WTC11 (cell line): ENCODE results near the gene CTDSPL. TPM values are rescaled to one million over a fixed set of nuclear protein-coding genes. Genes with fewer than 3 reads are reported as not detected.

Experiments
- ATAC-seq: fragments of 200-7000 bp; cut with Tn5 transposase; 2 replicates; pipeline ENCODE4 v1.10.0; 2021; ENCODE audit warnings: mild to moderate bottlenecking, moderate library complexity
- CTCF ChIA-PET: fragments of 300-600 bp; sonication (Branson Sonifier 250); formaldehyde crosslinking; loops from one replicate; lab custom pipeline; 2021; ENCODE audit warnings: antibody characterized with exemption; lab: Charles Lee
- POLR2A ChIA-PET: fragments of 350-600 bp; sonication (Branson Sonifier 250); formaldehyde crosslinking; loops from one replicate; lab custom pipeline; 2021; ENCODE audit warnings: antibody characterized with exemption; lab: Charles Lee
- DNase-seq: peaks from one replicate; pipeline ENCODE4 v3.0.0; 2021; ENCODE audit warnings: low spot score
- H3K27ac Mint-ChIP-seq: 2 replicates; pipeline ENCODE4 v1.8.0; 2021; ENCODE audit warnings: mixed read lengths
- H3K27me3 Mint-ChIP-seq: 2 replicates; pipeline ENCODE4 v1.8.0; 2021; ENCODE audit warnings: low read depth, mild to moderate bottlenecking, moderate library complexity, mixed read lengths
- H3K36me3 Mint-ChIP-seq: 2 replicates; pipeline ENCODE4 v1.8.0; 2021; ENCODE audit warnings: mixed read lengths
- H3K4me1 Mint-ChIP-seq: 2 replicates; pipeline ENCODE4 v1.8.0; 2022; ENCODE audit warnings: mixed read lengths
- H3K4me3 Mint-ChIP-seq: 2 replicates; pipeline ENCODE4 v1.8.0; 2021; ENCODE audit warnings: mild to moderate bottlenecking, moderate library complexity, mixed read lengths
- H3K9me3 Mint-ChIP-seq: 2 replicates; pipeline ENCODE4 v1.8.0; 2021; ENCODE audit warnings: mixed read lengths
- CBFB ChIP-seq: sonication (generic); formaldehyde crosslinking; IDR thresholded peaks from 2 replicates; pipeline ENCODE4 v1.8.1; 2022; ENCODE audit warnings: mild to moderate bottlenecking, low read depth, missing genetic modification reagents
- CREB1 ChIP-seq: sonication (generic); formaldehyde crosslinking; IDR thresholded peaks from 2 replicates; pipeline ENCODE4 v1.8.0; 2023; ENCODE audit warnings: mild to moderate bottlenecking, missing genetic modification reagents
- ESRRA ChIP-seq: sonication (generic); formaldehyde crosslinking; IDR thresholded peaks from 2 replicates; pipeline ENCODE4 v1.8.1; 2022; ENCODE audit warnings: mild to moderate bottlenecking, missing genetic modification reagents, borderline replicate concordance
- FOXJ3 ChIP-seq: sonication (generic); formaldehyde crosslinking; IDR thresholded peaks from 2 replicates; pipeline ENCODE4 v1.9.0; 2021; ENCODE audit warnings: missing genetic modification reagents, mild to moderate bottlenecking, borderline replicate concordance
- FOXP1 ChIP-seq: sonication (generic); formaldehyde crosslinking; IDR thresholded peaks from 2 replicates; pipeline ENCODE4 v1.8.0; 2022; ENCODE audit warnings: missing genetic modification reagents, mild to moderate bottlenecking, moderate library complexity, borderline replicate concordance
- GTF2I ChIP-seq: fragments of 250-450 bp; sonication (Bioruptor Pico); conservative IDR thresholded peaks from 2 replicates; pipeline ENCODE4 v1.4.0; 2021; ENCODE audit warnings: mild to moderate bottlenecking
- MLX ChIP-seq: sonication (generic); formaldehyde crosslinking; IDR thresholded peaks from 2 replicates; pipeline ENCODE4 v1.8.1; 2023; ENCODE audit warnings: mild to moderate bottlenecking, missing genetic modification reagents, moderate library complexity
- NFE2L1 ChIP-seq: sonication (generic); formaldehyde crosslinking; IDR thresholded peaks from 2 replicates; pipeline ENCODE4 v1.8.1; 2023; ENCODE audit warnings: missing genetic modification reagents
- NR1H2 ChIP-seq: sonication (generic); formaldehyde crosslinking; IDR thresholded peaks from 2 replicates; pipeline ENCODE4 v1.9.0; 2021; ENCODE audit warnings: mild to moderate bottlenecking, moderate library complexity, missing genetic modification reagents
- NR2C2 ChIP-seq: sonication (generic); formaldehyde crosslinking; IDR thresholded peaks from 2 replicates; pipeline ENCODE4 v1.8.0; 2022; ENCODE audit warnings: mild to moderate bottlenecking, missing genetic modification reagents
- RELA ChIP-seq: sonication (generic); formaldehyde crosslinking; IDR thresholded peaks from 2 replicates; pipeline ENCODE4 v1.8.1; 2022; ENCODE audit warnings: missing genetic modification reagents, mild to moderate bottlenecking, borderline replicate concordance
- SP1 ChIP-seq: sonication (generic); formaldehyde crosslinking; conservative IDR thresholded peaks from 2 replicates; pipeline ENCODE4 v1.8.1; 2022; ENCODE audit warnings: missing genetic modification reagents
- TEAD1 ChIP-seq: sonication (generic); formaldehyde crosslinking; IDR thresholded peaks from 2 replicates; pipeline ENCODE4 v1.8.0; 2022; ENCODE audit warnings: mild to moderate bottlenecking, missing genetic modification reagents
- TP53 ChIP-seq: sonication (generic); formaldehyde crosslinking; IDR thresholded peaks from 2 replicates; pipeline ENCODE4 v1.8.1; 2023; ENCODE audit warnings: mild to moderate bottlenecking, missing genetic modification reagents
- ZNF121 ChIP-seq: sonication (generic); formaldehyde crosslinking; IDR thresholded peaks from 2 replicates; pipeline ENCODE4 v1.8.0; 2023; ENCODE audit warnings: missing genetic modification reagents
- ZNF396 ChIP-seq: fragments of 250-450 bp; sonication (Bioruptor Pico); IDR thresholded peaks from 2 replicates; pipeline ENCODE4 v1.8.0; 2021; ENCODE audit warnings: mild to moderate bottlenecking, moderate library complexity, borderline replicate concordance
- total RNA-seq: library from RNA; stranded (reverse); gene quantifications from 3 replicates; pipeline ENCODE4 v1.2.3, GENCODE V29; 2021
- TF ChIP-seq, protein P1 (sequence below): sonication (generic); formaldehyde crosslinking; IDR thresholded peaks from 2 replicates; pipeline ENCODE4 v1.8.1; 2023; ENCODE audit warnings: mild to moderate bottlenecking, missing genetic modification reagents
- TF ChIP-seq, protein P2 (sequence below): fragments of 250-450 bp; sonication (Bioruptor Pico); IDR thresholded peaks from 2 replicates; pipeline ENCODE4 v1.8.0; 2021; ENCODE audit warnings: mild to moderate bottlenecking
- TF ChIP-seq, protein P3 (sequence below): sonication (generic); formaldehyde crosslinking; IDR thresholded peaks from 2 replicates; pipeline ENCODE4 v1.8.1; 2023; ENCODE audit warnings: mild to moderate bottlenecking, moderate library complexity, missing genetic modification reagents
- TF ChIP-seq, protein P4 (sequence below): sonication (generic); formaldehyde crosslinking; IDR thresholded peaks from 2 replicates; pipeline ENCODE4 v1.8.0; 2022; ENCODE audit warnings: mild to moderate bottlenecking, missing genetic modification reagents

CTDSPL gene
- total RNA-seq, 1 experiment from 2014 or later: 41.2 TPM

GRCh38 chr3:38021196-38021595 is 159.5 kb downstream of the CTDSPL start:
- no peaks in the 10 kb centered on the region for H3K9me3 Mint-ChIP-seq
- DNase-seq: no peak
- H3K27ac Mint-ChIP-seq: no peak overlapping the region
- H3K4me3 Mint-ChIP-seq: no peak overlapping the region
- H3K27me3 Mint-ChIP-seq: peaks cover 16% of the 10 kb centered on the region
- no peak for ATAC-seq
- H3K4me1 Mint-ChIP-seq: peaks cover 10% of the 10 kb centered on the region
- ChIA-PET POLR2A (no interaction called here), CTCF (no interaction called here)
- peaks cover 7% of the 10 kb centered on the region for H3K36me3 Mint-ChIP-seq
- TF ChIP-seq, protein P1, sequence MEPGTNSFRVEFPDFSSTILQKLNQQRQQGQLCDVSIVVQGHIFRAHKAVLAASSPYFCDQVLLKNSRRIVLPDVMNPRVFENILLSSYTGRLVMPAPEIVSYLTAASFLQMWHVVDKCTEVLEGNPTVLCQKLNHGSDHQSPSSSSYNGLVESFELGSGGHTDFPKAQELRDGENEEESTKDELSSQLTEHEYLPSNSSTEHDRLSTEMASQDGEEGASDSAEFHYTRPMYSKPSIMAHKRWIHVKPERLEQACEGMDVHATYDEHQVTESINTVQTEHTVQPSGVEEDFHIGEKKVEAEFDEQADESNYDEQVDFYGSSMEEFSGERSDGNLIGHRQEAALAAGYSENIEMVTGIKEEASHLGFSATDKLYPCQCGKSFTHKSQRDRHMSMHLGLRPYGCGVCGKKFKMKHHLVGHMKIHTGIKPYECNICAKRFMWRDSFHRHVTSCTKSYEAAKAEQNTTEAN (CRISPR knock-in tag): no peak
- TF ChIP-seq, protein P2, sequence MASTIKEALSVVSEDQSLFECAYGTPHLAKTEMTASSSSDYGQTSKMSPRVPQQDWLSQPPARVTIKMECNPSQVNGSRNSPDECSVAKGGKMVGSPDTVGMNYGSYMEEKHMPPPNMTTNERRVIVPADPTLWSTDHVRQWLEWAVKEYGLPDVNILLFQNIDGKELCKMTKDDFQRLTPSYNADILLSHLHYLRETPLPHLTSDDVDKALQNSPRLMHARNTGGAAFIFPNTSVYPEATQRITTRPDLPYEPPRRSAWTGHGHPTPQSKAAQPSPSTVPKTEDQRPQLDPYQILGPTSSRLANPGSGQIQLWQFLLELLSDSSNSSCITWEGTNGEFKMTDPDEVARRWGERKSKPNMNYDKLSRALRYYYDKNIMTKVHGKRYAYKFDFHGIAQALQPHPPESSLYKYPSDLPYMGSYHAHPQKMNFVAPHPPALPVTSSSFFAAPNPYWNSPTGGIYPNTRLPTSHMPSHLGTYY (CRISPR knock-in tag): no peak
- TF ChIP-seq FOXP1 (CRISPR knock-in tag) (no peak), FOXJ3 (CRISPR knock-in tag) (no peak), NR1H2 (no peak), RELA (CRISPR knock-in tag) (no peak), TP53 (CRISPR knock-in tag) (no peak), CREB1 (CRISPR knock-in tag) (no peak), GTF2I (CRISPR knock-in tag) (no peak), TEAD1 (CRISPR knock-in tag) (no peak), NFE2L1 (CRISPR knock-in tag) (no peak), ZNF121 (CRISPR knock-in tag) (no peak), CBFB (CRISPR knock-in tag) (no peak), MLX (no peak), ESRRA (CRISPR knock-in tag) (no peak), ZNF396 (CRISPR knock-in tag) (no peak), NR2C2 (CRISPR knock-in tag) (no peak)
- TF ChIP-seq, protein P3, sequence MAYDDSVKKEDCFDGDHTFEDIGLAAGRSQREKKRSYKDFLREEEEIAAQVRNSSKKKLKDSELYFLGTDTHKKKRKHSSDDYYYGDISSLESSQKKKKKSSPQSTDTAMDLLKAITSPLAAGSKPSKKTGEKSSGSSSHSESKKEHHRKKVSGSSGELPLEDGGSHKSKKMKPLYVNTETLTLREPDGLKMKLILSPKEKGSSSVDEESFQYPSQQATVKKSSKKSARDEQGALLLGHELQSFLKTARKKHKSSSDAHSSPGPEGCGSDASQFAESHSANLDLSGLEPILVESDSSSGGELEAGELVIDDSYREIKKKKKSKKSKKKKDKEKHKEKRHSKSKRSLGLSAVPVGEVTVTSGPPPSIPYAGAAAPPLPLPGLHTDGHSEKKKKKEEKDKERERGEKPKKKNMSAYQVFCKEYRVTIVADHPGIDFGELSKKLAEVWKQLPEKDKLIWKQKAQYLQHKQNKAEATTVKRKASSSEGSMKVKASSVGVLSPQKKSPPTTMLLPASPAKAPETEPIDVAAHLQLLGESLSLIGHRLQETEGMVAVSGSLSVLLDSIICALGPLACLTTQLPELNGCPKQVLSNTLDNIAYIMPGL (CRISPR knock-in tag): no peak
- TF ChIP-seq, protein P4, sequence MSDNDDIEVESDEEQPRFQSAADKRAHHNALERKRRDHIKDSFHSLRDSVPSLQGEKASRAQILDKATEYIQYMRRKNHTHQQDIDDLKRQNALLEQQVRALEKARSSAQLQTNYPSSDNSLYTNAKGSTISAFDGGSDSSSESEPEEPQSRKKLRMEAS (CRISPR knock-in tag): no peak

DNA sequence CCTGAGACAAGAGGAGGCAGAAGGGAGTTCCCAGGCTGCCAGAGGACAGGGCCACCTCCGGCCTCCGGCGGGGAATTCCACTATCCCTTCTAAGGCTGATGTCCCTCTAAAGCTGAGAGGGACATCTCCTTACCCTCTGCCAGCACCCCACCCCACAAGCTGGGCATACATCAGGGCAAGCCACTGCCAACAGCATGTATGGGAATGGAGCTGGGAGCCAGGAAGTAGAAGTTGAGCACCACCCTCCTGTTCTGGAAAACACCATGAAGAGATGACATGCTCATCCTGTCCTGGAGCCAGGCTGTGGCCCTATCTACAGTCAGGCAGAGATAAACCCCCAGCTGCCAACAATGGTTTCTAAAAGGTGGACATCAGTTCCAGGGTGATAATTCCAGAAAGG is 160.6 kb downstream of the CTDSPL start:
- POLR2A ChIA-PET: no interaction called here
- Mint-ChIP-seq H3K4me1 (peaks cover 10% of the 10 kb centered on the region), H3K4me3 (no peak overlapping the region), H3K27ac (no peak overlapping the region), H3K36me3 (no peaks in the 10 kb centered on the region), H3K27me3 (peaks cover 26% of the 10 kb centered on the region), H3K9me3 (no peaks in the 10 kb centered on the region)
- TF ChIP-seq SP1 (CRISPR knock-in tag): no peak
- no peak for TF ChIP-seq NR1H2
- CTCF ChIA-PET: interaction anchor here (1.4 kb wide), 1 partner anchor 25 kb away, joined by 4 read pairs; no protein-coding TSS in a partner anchor
- DNase-seq: no peak
- no peak for ATAC-seq
